Heart left ventricle (tissue), 13 donors: Measurements from ENCODE around the gene TRIM16.
"Not testable (repeated sequence)": the region's sequence is repeated elsewhere in the genome, so short reads cannot be mapped to it uniquely, and the experiment has no call there.

Experiments
- POLR2A ChIP-seq, 2 donors: fragments of 450-650 bp; IDR thresholded peaks; one replicate each; pipeline ENCODE4 v1.6.1; 2017; ENCODE audit warnings: antibody characterized with exemption in 2 of 2, mild to moderate bottlenecking in 2 of 2, moderate library complexity in 2 of 2
- TF ChIP-seq, protein P1 (sequence below), 12 donors: fragments of 200-600 bp; sonication (generic) in 4 of 12; IDR thresholded peaks; one replicate each; pipeline versions ENCODE4 v1.5.0 to v1.8.0; 2018 to 2022; ENCODE audit warnings: antibody characterized with exemption in 12 of 12, mild to moderate bottlenecking in 5 of 12
- donor health status: ischemic (EF 13 %, LVEDD 7.1; RV severe dilation, severe dysfunction).
- donor health status: DM: no; HTN: yes; CAD: no.
- donor health status: DM: no; HTN: no; CAD: no.
- donor health status: ischemic (EF 25% LVEDD 6.9; RV normal size, moderate dysfunction).
- donor health status: ischemic (EF 25% LVEDD 5.7; RV mildly dilated, moderate dysfunction).
- donor health status: ischemic (EF 35%, LVEDD 5.7; RV mildly dilated, moderate dysfunction).
- donor health status: nonischemic (EF 11% LVEDD 7.7; RV severe dilation, severe dysfunction).
- donor health status: DM: yes; HTN: yes; CAD: no.
- donor health status: PGD.
- donor health status: ischemic (EF 29% LVEDD 5.4; RV normal size, mild dysfunction).
- donor health status: nonischemic (EF 23%, LVEDD 6.1; RV moderate dilation, normal function).

DNA sequence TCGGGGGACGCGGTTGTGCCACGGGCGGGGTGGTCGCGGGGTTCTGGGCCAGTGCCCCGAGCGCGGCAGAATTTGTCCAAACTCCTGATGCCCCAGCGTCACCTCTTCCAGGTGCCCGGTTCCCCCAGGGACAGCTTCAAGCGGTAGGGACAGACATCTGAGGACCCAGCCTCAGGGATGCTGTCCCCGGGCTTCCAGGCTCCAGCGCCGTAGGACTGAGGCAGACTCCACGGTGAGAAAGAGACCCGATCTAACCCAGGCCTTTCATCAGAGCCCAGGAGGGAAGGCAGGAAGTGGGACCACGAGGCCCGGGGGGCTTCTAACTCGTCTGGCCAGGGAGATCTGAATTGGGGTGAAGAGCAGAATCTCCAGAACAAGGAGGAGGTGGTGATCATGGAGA is 15.8 kb upstream of the TRIM16 start:
- TF ChIP-seq, protein P1, sequence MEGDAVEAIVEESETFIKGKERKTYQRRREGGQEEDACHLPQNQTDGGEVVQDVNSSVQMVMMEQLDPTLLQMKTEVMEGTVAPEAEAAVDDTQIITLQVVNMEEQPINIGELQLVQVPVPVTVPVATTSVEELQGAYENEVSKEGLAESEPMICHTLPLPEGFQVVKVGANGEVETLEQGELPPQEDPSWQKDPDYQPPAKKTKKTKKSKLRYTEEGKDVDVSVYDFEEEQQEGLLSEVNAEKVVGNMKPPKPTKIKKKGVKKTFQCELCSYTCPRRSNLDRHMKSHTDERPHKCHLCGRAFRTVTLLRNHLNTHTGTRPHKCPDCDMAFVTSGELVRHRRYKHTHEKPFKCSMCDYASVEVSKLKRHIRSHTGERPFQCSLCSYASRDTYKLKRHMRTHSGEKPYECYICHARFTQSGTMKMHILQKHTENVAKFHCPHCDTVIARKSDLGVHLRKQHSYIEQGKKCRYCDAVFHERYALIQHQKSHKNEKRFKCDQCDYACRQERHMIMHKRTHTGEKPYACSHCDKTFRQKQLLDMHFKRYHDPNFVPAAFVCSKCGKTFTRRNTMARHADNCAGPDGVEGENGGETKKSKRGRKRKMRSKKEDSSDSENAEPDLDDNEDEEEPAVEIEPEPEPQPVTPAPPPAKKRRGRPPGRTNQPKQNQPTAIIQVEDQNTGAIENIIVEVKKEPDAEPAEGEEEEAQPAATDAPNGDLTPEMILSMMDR (IDR thresholded peaks at IDR 0.05), result not testable (repeated sequence)
- not testable (repeated sequence) for TF ChIP-seq POLR2A (IDR thresholded peaks at IDR 0.05)
